HG02840 (cell line): Measurements from ENCODE around the gene ZDBF2.
"Not testable (repeated sequence)": the region's sequence is repeated elsewhere in the genome, so short reads cannot be mapped to it uniquely, and the experiment has no call there.

ENCODE experiments used
- ATAC-seq: cut with Tn5 transposase; IDR thresholded peaks from one replicate; pipeline ENCODE4 v1.9.1; 2021; ENCODE audit warnings: mild to moderate bottlenecking, moderate library complexity, moderate number of reproducible peaks; ENCODE audit not compliant: unreplicated experiment, low FRiP score

ZDBF2 gene

DNA sequence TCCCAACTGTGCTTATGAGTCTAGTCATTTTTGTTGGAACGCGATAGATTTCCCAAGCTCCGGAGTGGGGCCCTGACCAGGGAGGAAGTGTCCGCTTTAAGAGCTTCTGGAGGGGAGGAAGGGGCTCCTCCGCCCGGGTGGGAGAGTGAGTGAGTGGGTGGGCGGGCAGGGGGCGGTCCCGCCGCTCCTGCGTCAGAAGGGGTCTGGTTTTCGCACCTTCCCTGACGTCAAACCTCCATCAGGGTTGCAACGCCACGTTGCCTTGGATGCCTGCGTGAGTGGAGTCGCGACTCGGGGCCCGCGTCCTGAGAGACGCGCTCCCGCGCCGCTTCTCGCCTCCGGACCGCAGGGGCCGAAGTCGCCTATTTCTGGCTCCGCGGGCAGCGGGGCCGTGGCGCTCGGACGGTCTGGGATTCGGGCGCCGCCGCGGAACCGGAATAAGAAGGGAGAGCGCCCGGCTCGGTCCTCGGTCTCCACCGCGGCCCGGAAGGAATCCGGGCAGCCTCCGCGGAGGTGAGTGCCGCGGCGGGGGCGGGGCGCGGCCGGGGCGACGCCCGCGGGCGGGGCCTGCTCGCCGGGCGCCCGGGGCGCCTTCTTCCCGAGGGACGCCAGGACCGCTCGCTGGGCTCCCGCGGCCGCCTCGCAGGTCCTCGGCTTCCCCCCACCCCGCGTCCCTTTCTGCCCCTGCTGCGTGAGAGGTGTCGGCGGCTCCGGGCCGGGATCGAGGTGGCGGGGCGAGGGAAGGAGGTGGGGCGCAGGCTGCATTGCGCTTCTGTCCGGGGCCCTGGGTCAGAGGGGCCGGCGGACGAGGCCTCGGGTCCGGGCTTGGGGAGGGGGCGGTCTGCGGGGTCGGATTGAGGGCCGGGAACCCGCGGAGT lies at the start of gene ZDBF2:
Gene ZDBF2 (plus strand): TSS at position 230 of the 878 bp plus-strand sequence. CDS start 7,187 bp downstream, outside the sequence.
- peak; percentile 83 for ATAC-seq

DNA sequence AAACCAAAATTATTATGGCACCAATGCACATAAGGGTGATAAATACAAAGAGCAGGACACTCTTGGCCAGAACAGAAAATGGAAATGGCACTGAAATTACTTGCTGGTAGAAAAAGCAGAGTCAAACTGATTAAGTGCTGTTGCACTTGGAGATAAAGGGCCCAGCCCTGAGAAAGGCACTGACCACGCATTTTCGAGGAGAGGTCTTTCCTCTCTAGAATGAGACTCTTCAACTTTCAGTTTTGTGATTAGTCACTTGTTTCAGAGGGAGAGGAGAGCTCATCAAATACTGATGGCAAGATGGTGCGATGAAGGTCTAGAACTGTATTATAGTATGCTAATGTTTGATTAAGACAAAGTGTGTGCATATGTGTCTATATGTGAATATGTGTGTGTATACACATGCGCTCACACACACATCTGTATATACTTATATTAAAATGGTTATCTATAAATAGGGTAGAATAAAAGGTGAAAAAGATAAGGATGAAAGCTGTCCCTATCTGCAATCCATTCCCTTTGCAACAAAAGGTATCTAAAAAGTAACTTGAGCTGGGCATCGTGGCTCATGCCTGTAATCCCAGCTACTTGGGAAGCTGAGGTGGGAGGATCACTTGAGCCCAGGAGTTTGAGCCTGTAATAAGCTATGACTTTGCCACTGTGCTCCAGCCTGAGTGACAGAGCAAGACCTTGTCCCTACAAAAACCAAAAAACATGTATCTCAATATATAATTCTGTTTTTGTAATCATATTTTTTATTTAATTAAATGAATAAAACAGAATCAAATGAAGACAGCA lies 48.8 kb upstream of the ZDBF2 start:
- peak; percentile 63 for ATAC-seq

DNA sequence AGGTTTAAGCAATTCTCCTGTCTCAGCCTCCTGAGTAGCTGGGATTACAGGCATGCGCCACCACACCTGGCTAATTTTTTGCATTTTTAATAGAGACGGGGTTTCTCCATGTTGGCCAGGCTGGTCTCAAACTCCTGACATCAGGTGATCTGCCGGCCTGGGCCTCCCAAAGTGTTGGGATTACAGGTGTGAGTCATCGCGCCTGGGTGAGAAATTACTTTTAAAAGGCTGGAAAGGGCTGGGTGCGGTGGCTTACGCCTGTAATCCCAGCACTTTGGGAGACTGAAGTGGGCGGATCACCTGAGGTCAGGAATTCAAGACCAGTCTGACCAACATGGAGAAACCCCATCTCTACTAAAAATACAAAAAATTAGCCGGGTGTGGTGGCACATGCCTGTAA lies 45.8 kb upstream of the ZDBF2 start:
- ATAC-seq = not testable (repeated sequence)

DNA sequence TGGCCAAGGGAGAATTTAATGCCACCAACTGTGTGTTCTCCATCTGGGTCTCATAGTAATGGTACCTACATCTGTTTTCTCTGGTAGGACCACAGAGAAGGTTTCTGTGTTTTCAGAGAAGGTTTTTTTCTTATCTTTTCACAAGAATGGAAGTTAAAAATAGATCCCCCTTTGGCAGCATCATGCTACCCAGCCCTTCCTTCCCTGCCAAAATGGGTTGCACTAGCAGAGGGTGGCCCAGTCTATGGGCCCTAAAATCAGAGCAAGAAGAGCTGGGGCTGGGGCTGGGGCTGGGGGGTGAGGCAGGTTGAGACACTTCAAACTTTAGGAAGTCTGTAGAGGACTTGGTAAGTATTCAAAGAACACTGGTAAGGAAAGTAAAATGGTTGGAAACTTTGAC lies 44.8 kb upstream of the ZDBF2 start:
- no peak for ATAC-seq

DNA sequence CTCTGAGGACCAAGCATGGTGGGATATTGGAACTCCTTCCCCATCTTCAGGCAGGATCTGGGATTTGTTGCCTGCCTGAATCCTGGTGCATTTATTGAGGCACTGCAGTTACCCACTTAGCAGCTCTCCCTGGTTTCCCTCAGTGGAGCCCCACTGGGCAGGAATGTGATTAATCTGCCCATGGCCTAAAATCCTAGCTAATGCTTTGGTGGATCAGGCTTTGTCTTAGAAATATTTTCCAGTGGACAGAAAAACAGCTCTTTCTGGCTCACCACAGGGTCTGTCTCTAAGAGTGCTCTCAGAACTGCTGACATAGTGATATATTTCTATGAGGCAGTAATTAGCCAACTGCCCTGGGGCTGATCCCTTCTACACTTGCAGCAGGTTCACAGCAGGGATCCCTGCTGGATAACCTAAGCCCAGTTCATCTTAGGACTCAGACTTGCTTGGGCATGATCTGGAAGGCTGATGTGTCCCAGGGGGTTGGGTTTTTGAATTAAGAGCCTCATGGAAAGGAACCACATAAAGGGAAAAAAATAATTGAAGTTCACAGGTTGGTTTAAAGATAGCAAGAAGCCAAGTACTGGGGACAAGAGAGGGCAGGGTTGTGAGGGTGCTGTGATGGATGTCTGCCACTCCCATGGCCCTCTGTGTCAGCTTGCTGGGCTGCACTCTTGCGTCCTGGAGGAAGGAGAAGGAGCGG lies 44.3 kb upstream of the ZDBF2 start:
- no peak for ATAC-seq

DNA sequence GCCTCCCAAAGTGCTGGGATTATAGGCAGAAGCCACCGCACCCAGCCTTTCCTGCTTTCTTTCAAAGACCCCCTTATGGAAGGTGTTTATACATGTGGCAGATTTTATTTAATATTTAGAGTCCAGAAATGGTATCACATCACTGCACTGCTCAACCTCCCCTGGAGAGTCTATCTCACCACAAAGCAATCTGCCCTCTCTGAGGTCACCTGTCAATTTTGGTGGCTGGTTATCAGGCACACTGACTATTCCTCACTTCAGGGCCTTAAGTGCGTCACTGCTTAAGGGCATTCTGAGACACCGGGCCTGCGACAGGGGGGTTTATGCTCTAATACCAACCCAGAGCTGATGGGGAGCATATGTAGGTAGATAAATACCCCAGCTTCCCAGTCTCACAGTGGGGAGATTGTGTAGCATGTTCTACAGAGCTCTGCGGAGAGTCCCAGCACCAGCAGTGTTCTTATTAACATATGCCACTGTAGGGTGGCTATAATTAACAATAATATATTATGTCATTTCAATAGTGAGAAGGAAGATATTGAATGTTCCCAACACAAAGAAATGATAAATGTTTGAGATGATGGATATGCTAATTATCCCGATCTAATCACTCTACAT lies 42.7 kb upstream of the ZDBF2 start:
- ATAC-seq = no peak

DNA sequence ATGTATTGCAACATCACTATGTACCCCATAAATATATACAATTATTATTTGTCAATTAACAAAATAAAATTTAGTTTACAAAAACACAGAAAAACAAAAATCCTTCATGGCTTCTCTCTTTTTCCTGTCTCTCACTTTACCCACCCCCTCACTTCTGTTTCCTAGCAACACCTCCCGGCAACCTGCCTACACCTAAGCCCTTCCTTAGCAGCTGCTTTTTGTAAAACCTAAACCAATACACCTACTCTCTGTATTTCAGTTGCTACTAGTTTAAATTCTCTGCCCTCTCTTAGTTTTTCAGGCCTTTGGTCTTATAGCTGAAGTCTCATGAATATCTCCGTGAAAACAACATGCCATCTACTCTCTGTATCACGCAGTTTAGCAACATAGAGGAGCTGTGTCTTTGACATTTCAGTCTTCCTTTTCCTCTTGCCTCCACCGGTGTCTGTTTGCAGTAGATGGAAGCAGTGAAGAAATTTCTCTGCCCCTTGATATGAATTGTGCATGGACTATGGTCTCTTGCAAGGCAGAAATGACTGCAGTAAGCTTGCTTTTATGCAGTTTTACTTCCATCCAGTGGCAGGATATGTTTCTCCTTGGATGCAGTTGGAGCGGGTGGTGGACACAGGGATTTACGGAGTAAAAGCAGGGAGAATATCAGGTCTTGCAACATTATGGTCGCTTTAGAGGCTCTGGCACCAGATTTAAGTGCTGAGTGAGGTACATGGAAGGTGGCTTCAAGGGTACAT lies 42.0 kb upstream of the ZDBF2 start:
- no peak for ATAC-seq

DNA sequence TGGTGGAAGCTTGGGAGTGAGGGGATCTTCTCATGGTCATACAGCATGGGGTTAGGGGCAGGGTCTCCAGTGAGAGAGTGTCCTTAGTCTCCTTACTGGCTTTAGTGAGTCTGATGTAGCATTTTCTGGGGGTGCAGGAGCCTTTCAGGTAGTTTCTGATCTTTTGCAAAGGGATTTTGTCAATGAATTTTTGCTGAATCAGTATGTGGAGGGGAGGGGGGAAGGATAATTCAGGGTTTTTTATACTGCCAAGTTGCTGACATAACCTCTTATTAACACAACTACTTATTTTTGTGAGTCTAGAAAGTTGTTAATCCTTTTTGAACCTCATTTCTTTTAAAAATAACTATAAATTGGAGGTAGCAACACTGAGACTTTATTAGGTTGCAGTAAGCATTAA lies 35.3 kb upstream of the ZDBF2 start:
- no peak for ATAC-seq

DNA sequence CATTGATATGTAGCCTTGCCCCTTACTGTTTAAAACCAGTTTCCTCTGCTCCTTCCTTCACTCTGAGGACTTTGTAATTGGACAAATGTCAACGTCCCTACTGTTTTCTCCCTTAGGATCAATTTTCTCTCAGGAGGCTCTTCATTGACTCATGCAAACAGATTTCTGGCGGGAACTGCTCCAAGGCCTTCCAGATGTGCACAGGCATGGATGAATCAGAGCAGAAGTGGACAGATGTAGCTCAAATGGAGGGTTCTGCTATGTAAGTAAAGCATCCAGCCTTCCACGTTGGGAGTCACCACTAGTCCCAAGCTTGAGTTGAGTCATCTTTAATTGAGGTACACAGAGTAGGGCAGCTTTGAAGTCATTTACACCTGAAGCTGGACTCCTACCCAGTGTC lies 34.1 kb upstream of the ZDBF2 start:
- no peak for ATAC-seq

DNA sequence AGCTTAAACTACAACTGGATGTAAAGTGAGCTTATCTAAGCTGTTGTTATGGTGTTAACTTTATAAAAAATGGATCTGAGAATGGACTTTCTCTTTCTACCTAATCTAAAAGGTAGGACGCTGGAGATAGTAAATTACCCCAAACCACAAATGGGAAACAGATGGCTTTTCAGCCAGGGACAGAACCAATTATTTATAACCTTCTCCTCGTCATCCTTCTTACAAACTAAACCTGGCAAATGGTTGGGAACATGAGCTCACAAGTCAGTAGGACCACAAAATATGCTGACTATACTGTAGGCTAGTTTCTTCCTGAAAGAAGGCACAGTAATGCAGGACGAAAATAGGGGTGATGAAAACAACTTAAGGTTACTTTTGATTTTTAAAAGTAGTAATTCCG lies 32.7 kb upstream of the ZDBF2 start:
- no peak for ATAC-seq

DNA sequence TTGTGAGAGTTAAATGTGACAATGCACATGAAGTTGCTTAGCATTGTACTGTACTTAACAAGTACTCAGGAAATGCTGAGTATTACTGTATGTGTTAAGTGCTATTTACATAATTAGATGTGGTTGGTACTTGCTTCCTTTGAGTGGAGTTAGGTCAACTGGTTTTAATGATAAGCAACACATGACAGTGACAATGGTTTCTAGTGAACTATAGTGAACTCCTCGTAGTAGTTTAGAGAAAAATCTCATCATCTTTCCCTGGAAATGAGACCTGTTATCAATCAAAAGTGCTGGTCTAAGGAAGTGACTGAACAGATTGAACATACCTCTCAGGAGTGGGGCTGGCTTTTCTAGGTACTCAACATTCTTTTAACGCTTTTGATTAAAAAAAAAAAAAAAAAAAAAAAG lies 29.2 kb upstream of the ZDBF2 start:
- no peak for ATAC-seq

DNA sequence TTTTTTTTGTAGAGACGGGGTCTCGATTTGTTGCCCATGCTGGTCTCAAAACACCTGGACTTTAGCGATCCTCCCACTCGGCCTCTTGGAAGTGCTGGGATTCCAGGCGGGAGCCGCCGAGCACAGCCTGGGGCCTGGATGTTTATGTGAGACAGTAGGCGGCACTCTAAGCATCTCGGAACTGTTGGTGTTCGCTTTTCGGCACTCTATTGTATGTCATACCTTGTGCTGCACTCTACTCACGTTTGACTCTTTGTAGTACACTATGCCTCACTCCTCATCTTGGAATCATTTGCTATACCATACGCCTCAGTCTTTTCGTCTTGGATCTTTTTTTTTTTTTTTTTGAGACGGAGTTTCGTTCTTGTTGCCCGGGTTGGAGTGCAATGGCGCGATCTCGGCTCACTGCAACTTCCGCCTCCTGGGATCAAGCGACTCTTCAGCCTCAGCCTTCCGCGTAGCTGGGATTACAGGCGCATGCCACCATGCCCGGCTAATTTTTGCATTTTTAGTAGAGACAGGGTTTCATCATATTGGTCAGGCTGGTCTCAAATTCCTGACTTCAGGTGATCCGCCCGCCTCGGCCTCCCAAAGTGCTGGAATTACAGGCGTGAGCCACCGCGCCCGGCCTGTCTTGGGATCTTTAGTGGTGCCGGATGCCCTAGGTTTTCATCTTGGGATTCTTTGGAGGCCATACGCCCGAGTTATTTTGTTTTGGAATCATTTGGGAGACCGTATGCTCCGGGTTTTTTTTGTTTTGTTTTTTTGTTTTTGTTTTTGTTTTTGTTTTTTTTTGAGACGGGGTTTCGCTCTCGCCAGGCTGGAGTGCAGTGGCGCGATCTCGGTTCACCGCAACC lies 24.2 kb upstream of the ZDBF2 start:
- ATAC-seq = no peak

DNA sequence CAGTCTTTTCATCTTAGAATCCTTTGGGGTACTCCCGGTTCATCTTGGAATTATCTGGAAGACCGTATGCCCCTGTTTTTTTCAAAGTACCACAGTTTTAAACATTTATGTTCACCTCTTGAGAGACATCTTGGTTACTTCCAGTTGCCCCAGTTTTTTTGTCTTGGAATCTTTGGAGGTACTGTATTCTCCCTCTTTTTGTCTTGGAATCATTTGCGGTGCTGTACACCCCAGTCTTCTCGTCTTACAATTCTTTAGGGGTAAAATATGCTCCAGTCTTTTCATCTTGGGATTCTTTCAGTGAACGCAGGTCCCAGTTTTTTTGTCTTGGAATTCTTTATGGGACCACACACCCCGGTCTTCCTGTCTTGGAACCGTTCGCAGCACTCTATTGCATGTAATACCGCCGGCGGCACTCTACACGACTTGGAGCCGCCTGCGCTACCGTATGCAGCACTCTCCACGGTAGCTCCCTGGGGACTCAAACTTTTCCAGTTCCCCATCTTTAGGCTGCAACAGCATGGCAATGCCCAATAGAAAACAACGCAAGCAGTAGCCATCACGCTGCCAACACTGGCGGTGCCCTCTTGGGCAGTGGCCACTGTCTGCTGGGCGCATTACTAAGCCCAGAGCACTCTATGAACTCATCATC lies 21.2 kb upstream of the ZDBF2 start:
- ATAC-seq = no peak

DNA sequence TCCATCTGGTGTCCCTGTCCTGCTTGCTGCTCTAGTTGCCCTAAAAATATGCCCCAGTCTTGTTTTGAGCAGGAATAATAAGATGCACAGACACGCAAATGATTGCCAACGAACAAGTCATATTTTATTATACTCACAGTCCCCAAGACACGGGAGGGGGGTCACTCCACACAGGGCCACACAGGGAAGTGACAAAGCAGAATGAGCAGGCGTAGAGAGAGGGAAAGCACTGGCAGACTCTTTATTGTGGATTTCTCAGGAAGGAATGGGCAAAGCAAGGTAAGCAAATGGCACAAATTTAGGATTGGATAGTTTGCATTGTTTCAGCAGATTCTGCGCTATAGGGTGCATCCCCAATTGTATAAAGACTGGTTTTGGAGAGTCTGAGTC lies 20.7 kb upstream of the ZDBF2 start:
- no peak for ATAC-seq

DNA sequence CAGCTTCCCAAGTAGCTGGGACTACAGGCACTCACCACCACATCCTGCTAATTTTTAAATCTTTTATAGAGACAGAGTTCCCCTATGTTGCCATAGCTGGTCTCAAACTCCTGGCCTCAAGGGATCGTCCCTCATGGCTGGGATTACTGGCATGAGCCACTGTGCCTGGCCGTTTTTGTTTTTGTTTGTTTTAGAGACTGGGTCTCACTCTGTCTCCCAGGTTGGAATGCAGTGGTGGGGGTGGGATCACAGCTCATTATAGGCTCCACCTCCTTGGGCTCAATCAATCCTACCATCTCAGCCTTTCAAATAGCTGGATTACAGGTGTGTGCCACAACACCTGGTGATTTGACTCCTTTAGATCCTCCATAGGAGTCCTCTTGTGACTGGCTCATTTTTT lies 19.5 kb upstream of the ZDBF2 start:
- no peak for ATAC-seq

DNA sequence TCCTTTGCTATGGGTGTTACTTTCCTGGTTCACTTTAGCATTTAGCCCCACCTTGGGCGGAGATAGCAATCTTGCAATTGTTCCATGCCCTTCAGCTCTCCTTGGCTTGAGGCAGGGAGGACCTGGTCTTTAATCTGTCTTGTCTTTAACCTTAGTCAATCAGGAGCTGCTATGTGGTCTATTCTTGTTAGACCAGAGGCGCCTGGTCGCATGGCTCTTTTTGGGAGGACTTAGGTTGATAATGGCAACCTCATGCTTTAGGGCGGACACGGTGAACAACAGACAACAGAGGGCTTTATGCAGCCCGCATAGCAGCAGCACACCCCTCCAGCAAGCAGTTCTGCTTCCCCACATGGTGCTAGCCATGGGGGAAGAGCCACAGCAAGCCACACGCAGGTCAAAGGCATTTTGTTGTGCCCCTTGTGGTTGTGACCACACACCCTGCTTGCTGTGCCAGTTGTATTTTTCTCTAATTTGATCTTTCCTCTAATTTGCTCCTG lies 17.7 kb upstream of the ZDBF2 start:
- no peak for ATAC-seq

DNA sequence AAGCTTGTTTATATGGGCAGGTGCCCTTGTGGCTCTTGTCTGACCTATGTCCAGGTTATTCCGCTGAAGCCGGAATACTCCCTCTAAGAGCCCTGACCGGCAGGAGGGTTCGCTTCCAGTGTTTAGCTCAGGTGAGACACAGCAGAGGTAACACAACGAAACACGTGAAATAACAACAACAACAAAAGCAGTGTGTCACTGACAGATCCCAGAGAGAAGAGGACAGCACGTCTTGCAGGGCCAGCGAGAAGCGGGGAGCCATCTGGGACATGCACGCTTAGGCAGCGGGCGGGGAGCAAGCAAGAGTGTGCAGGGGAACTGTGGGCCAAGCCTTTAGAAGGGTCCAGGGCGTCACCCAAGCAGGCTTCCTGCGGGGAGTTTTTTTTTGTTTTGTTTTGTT lies 17.1 kb upstream of the ZDBF2 start:
- no peak for ATAC-seq

DNA sequence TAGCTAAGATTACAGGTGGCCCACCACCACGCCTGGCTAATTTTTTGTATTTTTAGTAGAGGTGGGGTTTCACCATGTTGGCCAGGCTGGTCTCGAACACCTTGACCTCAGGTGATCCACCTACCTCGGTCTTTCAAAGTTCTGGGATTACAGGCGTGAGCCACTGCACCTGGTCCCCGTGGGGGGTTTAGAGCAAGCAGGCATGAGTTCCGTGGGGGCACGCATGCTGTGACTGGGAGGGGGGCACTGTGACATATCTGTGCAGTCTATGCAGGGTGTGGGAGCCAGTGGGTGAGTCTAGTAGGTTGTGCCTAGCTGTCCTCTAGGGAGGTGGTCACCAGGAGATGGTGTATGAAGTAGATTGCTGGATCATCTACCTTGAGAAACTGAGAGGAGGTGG lies 16.6 kb upstream of the ZDBF2 start:
- no peak for ATAC-seq
